Measurements from ENCODE around the gene PEAK1. TPM values are rescaled to one million over a fixed set of nuclear protein-coding genes. Genes with fewer than 3 reads are reported as not detected.

The PEAK1 gene
- total RNA-seq, 4 donors from 2014 or later, result 37.8 to 75.3 (median 55.0) TPM

GRCh38 chr15:77243135-77243534 lies 176.8 kb downstream of the PEAK1 start:
- no peak for ATAC-seq (ENCODE audit: low FRiP score)
- TF ChIP-seq, protein P1, sequence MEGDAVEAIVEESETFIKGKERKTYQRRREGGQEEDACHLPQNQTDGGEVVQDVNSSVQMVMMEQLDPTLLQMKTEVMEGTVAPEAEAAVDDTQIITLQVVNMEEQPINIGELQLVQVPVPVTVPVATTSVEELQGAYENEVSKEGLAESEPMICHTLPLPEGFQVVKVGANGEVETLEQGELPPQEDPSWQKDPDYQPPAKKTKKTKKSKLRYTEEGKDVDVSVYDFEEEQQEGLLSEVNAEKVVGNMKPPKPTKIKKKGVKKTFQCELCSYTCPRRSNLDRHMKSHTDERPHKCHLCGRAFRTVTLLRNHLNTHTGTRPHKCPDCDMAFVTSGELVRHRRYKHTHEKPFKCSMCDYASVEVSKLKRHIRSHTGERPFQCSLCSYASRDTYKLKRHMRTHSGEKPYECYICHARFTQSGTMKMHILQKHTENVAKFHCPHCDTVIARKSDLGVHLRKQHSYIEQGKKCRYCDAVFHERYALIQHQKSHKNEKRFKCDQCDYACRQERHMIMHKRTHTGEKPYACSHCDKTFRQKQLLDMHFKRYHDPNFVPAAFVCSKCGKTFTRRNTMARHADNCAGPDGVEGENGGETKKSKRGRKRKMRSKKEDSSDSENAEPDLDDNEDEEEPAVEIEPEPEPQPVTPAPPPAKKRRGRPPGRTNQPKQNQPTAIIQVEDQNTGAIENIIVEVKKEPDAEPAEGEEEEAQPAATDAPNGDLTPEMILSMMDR (IDR thresholded peaks at IDR 0.05), result no peak

DNA sequence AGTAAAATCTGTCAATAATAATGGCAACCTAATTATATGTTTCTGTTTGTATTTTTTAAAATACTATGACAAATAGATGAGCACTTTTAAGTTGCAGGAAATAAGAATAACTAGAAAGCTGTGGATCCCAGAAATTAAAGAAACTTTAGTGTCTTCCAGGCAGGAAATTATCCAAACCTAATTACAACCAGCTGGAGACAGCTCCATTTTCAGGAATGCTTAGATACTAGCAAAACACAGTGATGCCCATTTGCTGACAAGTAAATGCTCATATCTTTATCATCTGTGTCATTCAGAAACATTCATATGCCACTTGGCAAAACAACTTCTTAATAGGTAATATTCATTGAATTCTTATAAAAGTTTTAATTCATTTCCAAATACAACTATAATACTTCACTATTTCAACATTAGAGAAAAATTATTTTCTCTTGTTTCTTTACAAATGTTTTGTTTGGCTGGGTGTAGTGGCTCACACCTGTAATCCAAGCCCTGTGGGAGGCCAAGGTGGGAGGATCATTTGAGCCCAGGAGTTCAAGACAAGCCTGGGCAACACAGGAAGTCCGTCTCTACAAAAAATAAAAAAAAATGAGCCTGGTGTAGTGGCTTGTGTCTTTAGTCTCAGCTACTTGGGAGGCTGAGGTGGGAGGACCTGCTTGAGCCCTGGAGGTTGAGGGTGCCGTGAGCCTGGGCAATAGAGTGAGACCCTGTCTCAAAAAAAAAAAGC lies 179.9 kb downstream of the PEAK1 start:
- DNase-seq (ENCODE audit: low spot score) (no peak), ATAC-seq (ENCODE audit: low FRiP score) (no peak)
- TF ChIP-seq, protein P1 (IDR thresholded peaks at IDR 0.05), result no peak

More at GRCh38 chr15:77243135-77243534, 176.8 kb downstream of the PEAK1 start:
- DNase-seq (ENCODE audit: low spot score), result no peak

- no peak for ATAC-seq (ENCODE audit: low FRiP score)
- TF ChIP-seq, protein P1 (IDR thresholded peaks at IDR 0.05), result no peak
- DNase-seq (ENCODE audit: low spot score), result no peak
Observed at GRCh38 chr15:77235566-77235965, 184.3 kb downstream of the PEAK1 start.

DNA sequence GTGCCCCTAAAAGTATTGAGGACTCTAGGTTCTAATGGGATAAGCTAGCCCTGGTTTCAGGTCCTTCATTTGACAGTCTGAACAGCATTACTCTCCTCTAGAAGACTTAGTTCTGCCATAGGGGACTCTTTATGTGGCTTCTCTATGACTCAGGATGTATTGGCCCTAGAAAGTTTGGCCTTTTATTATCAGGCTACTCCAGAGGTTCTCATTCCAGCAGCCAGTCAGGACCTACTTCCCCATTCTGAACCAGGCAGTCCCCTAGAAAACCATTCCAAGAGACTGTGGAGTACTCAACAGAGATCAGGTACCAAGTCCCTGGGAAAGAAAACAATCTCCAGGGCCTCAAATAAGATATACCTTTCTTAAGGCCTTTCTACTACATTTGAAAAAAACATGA lies 191.1 kb downstream of the PEAK1 start:
- DNase-seq (ENCODE audit: low spot score) (no peak), ATAC-seq (ENCODE audit: low FRiP score) (no peak)
- TF ChIP-seq, protein P1 (IDR thresholded peaks at IDR 0.05), result no peak

- TF ChIP-seq, protein P1 (IDR thresholded peaks at IDR 0.05), result no peak
- no peak for ATAC-seq (ENCODE audit: low FRiP score)
Observed at GRCh38 chr15:77226652-77227051, 193.3 kb downstream of the PEAK1 start.

GRCh38 chr15:77225646-77226045 lies 194.3 kb downstream of the PEAK1 start:
- no peak for DNase-seq (ENCODE audit: low spot score)
- ATAC-seq (ENCODE audit: low FRiP score), result no peak
- TF ChIP-seq, protein P1 (IDR thresholded peaks at IDR 0.05), result no peak

More at GRCh38 chr15:77226652-77227051, 193.3 kb downstream of the PEAK1 start:
- no peak for DNase-seq (ENCODE audit: low spot score)

GRCh38 chr15:77225088-77225487 lies 194.8 kb downstream of the PEAK1 start:
- TF ChIP-seq, protein P1 (IDR thresholded peaks at IDR 0.05), result no peak
- ATAC-seq (ENCODE audit: low FRiP score) (no peak), DNase-seq (ENCODE audit: low spot score) (no peak)

Measured in omental fat pad (tissue), 4 donors.